Gastroesophageal sphincter (tissue), 4 donors: ENCODE results near the gene ADH1C. TPM values are rescaled to one million over a fixed set of nuclear protein-coding genes. Genes with fewer than 3 reads are reported as not detected.
A peak's percentile ranks its signal among the peaks of the same experiment; 100 is the strongest.

Experiments used
- ATAC-seq: fragments of 150-250 bp; one replicate; pipeline ENCODE4 v1.9.1; 2016; ENCODE audit warnings: mild to moderate bottlenecking, moderate library complexity
- H3K27ac ChIP-seq, 4 donors: fragments of 200-600 bp; sonication (generic) in 3 of 4; 1 replicate in 3 of 4; 2 replicates in 1 of 4; pipeline ENCODE4 v1.5.1; 2016 to 2019
- H3K27me3 ChIP-seq: fragments of 200-600 bp; sonication (generic); one replicate; pipeline ENCODE4 v1.5.1; 2019
- H3K36me3 ChIP-seq, 2 donors: fragments of 200-600 bp; sonication (generic); one replicate each; pipeline ENCODE4 v1.5.1; 2019; ENCODE audit warnings: control low read depth in 1 of 2
- H3K4me1 ChIP-seq, 3 donors: fragments of 200-600 bp; sonication (generic); 1 replicate in 2 of 3; 2 replicates in 1 of 3; pipeline ENCODE4 v1.5.1; 2016 to 2019; ENCODE audit warnings: control low read depth in 2 of 3
- H3K4me3 ChIP-seq, 2 donors: fragments of 200-600 bp; sonication (generic); one replicate each; pipeline ENCODE4 v1.5.1; 2019; ENCODE audit warnings: mild to moderate bottlenecking in 1 of 2, moderate library complexity in 1 of 2
- H3K9me3 ChIP-seq, 3 donors: fragments of 200-600 bp; sonication (generic); one replicate each; pipeline ENCODE4 v1.5.1; 2017 to 2019; ENCODE audit warnings: control low read depth in 2 of 3
- EP300 ChIP-seq: sonication (generic); formaldehyde crosslinking; IDR thresholded peaks from one replicate; pipeline ENCODE4 v1.6.1; 2017; ENCODE audit warnings: antibody characterized with exemption, mild to moderate bottlenecking
- POLR2A ChIP-seq, 2 donors: fragments of 450-650 bp; IDR thresholded peaks; one replicate each; pipeline ENCODE4 v1.6.1; 2017; ENCODE audit warnings: antibody characterized with exemption in 2 of 2, mild to moderate bottlenecking in 2 of 2, moderate library complexity in 1 of 2
- POLR2AphosphoS5 ChIP-seq: sonication (generic); formaldehyde crosslinking; IDR thresholded peaks from one replicate; pipeline ENCODE4 v1.6.1; 2017; ENCODE audit warnings: antibody characterized with exemption
- WGBS, 2 donors: methylation state at CpG; one replicate each; pipeline ENCODE4 v1.1.5; 2018; ENCODE audit warnings: low coverage in 1 of 2; 5-methylcytosine and 5-hydroxymethylcytosine counted together
- total RNA-seq, 4 donors: library from RNA; depleted of rRNA; stranded (reverse); fragments of >200 nt; gene quantifications; one replicate each; pipeline ENCODE4 v1.1.0, GENCODE V29; 2016
- TF ChIP-seq, protein P1 (sequence below), 4 experiments: fragments of 200-600 bp in 2 of 4; fragments of 450-650 bp in 2 of 4; sonication (generic) in 1 of 4; IDR thresholded peaks; one replicate each; pipeline ENCODE4 v1.5.1; 2017 to 2019; ENCODE audit warnings: antibody characterized with exemption in 4 of 4, mild to moderate bottlenecking in 2 of 4, moderate library complexity in 2 of 4

Gene ADH1C
- total RNA-seq, 4 donors from 2014 or later: 2.6 to 11.3 (median 7.2) TPM

- peaks cover 0 to 10% (median 0%) of the 10 kb centered on the region in 3 donors for H3K4me1 ChIP-seq
- H3K27me3 ChIP-seq: no peaks in the 10 kb centered on the region
- H3K27ac ChIP-seq: peak overlapping the region in 2 of 4 donors; percentile 6 to 37
- H3K4me3 ChIP-seq: peak overlapping the region in 1 of 2 donors; percentile 37
- no peaks in the 10 kb centered on the region for H3K36me3 ChIP-seq
- no peaks in the 10 kb centered on the region for H3K9me3 ChIP-seq
- WGBS, 2 donors: 64 to 66% methylated on average over 3 of the region's 3 CpGs
- no peak for ATAC-seq
- no peak for TF ChIP-seq POLR2A (IDR thresholded peaks at IDR 0.05)
- TF ChIP-seq, protein P1, sequence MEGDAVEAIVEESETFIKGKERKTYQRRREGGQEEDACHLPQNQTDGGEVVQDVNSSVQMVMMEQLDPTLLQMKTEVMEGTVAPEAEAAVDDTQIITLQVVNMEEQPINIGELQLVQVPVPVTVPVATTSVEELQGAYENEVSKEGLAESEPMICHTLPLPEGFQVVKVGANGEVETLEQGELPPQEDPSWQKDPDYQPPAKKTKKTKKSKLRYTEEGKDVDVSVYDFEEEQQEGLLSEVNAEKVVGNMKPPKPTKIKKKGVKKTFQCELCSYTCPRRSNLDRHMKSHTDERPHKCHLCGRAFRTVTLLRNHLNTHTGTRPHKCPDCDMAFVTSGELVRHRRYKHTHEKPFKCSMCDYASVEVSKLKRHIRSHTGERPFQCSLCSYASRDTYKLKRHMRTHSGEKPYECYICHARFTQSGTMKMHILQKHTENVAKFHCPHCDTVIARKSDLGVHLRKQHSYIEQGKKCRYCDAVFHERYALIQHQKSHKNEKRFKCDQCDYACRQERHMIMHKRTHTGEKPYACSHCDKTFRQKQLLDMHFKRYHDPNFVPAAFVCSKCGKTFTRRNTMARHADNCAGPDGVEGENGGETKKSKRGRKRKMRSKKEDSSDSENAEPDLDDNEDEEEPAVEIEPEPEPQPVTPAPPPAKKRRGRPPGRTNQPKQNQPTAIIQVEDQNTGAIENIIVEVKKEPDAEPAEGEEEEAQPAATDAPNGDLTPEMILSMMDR (IDR thresholded peaks at IDR 0.05): no peak
- no peak for TF ChIP-seq POLR2AphosphoS5
- no peak for TF ChIP-seq EP300
Measured at GRCh38 chr4:99317354-99317753, 35.2 kb downstream of the ADH1C start.

- Histone ChIP-seq H3K36me3 (no peaks in the 10 kb centered on the region), H3K4me3 (peak overlapping the region in 1 of 2 donors; percentile 6), H3K4me1 (no peaks in the 10 kb centered on the region), H3K27me3 (no peaks in the 10 kb centered on the region), H3K9me3 (no peaks in the 10 kb centered on the region), H3K27ac (no peak overlapping the region)
- no peak for ATAC-seq
- 53 to 92% methylated on average over 2 of the region's 6 CpGs for WGBS, 2 donors
- TF ChIP-seq POLR2AphosphoS5 (no peak), POLR2A (IDR thresholded peaks at IDR 0.05) (no peak), EP300 (no peak)
- TF ChIP-seq, protein P1 (IDR thresholded peaks at IDR 0.05): no peak
Measured at GRCh38 chr4:99315839-99316238, 36.7 kb downstream of the ADH1C start.

GRCh38 chr4:99314211-99314610 lies 38.3 kb downstream of the ADH1C start:
- TF ChIP-seq, protein P1 (IDR thresholded peaks at IDR 0.05): no peak
- no peak for TF ChIP-seq EP300
- no peaks in the 10 kb centered on the region for H3K4me1 ChIP-seq
- WGBS, 2 donors: 67% methylated on average over 1 of the region's 1 CpG; no CpG with 5 or more reads in 1 of the 2 donors
- H3K27ac ChIP-seq: no peak overlapping the region
- no peaks in the 10 kb centered on the region for H3K36me3 ChIP-seq
- H3K27me3 ChIP-seq: no peaks in the 10 kb centered on the region
- H3K9me3 ChIP-seq: no peaks in the 10 kb centered on the region
- no peak for ATAC-seq
- no peak overlapping the region for H3K4me3 ChIP-seq

DNA sequence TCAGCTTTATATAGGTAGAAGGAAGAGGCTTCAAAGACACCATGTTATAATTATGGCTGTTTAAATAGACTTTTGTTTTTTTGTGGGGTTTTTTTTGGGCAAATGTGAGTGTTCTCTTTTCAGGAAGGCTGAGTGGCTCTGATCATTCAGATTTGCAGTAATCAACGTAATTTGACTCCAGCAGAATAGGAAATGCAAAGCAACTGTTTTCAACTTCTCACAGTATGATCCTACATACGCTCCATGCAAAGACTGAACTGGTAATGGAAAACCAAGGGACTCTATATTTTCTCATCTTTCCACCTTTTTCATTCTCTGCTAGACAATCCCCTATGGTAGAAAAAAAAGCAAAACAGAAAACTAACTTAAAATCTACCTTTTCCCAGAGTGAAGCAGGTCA lies 42.2 kb downstream of the ADH1C start:
- no peak for ATAC-seq
- no peak for TF ChIP-seq EP300
- TF ChIP-seq POLR2AphosphoS5: no peak
- TF ChIP-seq, protein P1 (IDR thresholded peaks at IDR 0.05): no peak
- no peak for TF ChIP-seq POLR2A (IDR thresholded peaks at IDR 0.05)
- no peaks in the 10 kb centered on the region for H3K4me1 ChIP-seq
- no peaks in the 10 kb centered on the region for H3K9me3 ChIP-seq
- no peaks in the 10 kb centered on the region for H3K36me3 ChIP-seq
- H3K4me3 ChIP-seq: no peak overlapping the region
- 68 to 94% methylated on average over 2 of the region's 2 CpGs for WGBS, 2 donors
- H3K27ac ChIP-seq: no peak overlapping the region
- no peaks in the 10 kb centered on the region for H3K27me3 ChIP-seq

- no peak overlapping the region for H3K4me3 ChIP-seq
- H3K4me1 ChIP-seq: peaks cover 6 to 10% (median 7%) of the 10 kb centered on the region in 3 donors
- WGBS, 2 donors: 84 to 88% methylated on average over 5 to 6 of the region's 11 CpGs
- no peaks in the 10 kb centered on the region for H3K9me3 ChIP-seq
- TF ChIP-seq POLR2AphosphoS5: no peak
- TF ChIP-seq, protein P1 (IDR thresholded peaks at IDR 0.05): no peak
- no peak for TF ChIP-seq POLR2A (IDR thresholded peaks at IDR 0.05)
- no peak for TF ChIP-seq EP300
- ATAC-seq: peak; percentile 25
- H3K36me3 ChIP-seq: no peaks in the 10 kb centered on the region
- H3K27ac ChIP-seq: no peak overlapping the region
- no peaks in the 10 kb centered on the region for H3K27me3 ChIP-seq
Measured at GRCh38 chr4:99305638-99306400, 46.7 kb downstream of the ADH1C start.
